NCI-H1694 (cell line): ENCODE data around the gene FLNB.
"Not testable (repeated sequence)": the region's sequence is repeated elsewhere in the genome, so short reads cannot be mapped to it uniquely, and the experiment has no call there.

Experiments
- DNase-seq: peaks from one replicate; lab custom pipeline; 2025; lab: John Stamatoyannopoulos, UW

Gene FLNB

DNA sequence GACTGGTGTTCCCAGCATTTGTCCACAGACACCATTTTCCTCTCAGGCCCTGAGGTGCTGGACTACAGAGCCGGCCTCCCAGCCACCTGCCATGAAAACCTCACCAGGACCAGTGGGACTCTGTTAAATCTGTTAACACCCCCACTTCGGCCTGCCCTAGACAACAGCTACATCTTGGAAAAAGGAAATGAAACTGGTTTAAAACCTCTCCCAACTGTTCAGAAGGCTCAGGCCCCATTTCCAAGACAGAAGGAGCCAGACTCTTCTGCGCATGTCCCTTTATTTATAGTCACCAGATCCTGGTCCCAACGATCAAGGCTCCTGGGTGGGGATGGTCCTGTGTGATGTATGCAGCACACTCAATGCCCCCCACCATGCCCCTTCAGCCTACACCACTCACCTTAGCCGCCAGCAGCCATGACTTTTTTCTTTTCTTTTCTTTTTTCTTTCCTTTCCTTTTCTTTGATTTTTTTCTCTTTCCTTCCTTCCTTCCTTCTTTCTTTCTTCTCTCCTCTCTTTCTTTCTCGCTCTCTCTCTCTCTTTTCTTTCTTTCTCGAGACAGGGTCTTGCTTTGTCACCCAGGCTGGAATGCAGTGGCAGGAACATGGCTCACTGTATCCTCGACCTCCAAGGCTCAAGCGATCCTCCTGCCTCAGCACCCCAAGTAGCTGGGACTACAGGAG, 25.5 kb upstream of the FLNB start:
- DNase-seq: no peak

GRCh38 chr3:57983734-57984518, 24.3 kb upstream of the FLNB start:
- no peak for DNase-seq

GRCh38 chr3:57985176-57985983, 22.8 kb upstream of the FLNB start:
- DNase-seq: no peak

DNA sequence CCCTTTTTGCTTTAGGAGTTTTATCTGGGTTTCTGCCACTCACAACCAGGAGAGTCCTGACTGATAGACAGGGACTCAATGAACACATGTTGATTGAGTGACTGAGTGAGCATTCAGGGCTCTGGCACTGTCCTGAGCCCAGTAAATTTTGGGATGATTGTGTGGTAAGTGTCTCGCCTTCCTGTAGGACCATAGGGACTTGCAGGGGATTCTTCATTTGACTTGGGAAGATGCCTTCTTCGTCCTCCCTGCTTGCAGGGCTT, 22.3 kb upstream of the FLNB start:
- no peak for DNase-seq

GRCh38 chr3:57986261-57986660, 22.0 kb upstream of the FLNB start:
- DNase-seq: no peak

DNA sequence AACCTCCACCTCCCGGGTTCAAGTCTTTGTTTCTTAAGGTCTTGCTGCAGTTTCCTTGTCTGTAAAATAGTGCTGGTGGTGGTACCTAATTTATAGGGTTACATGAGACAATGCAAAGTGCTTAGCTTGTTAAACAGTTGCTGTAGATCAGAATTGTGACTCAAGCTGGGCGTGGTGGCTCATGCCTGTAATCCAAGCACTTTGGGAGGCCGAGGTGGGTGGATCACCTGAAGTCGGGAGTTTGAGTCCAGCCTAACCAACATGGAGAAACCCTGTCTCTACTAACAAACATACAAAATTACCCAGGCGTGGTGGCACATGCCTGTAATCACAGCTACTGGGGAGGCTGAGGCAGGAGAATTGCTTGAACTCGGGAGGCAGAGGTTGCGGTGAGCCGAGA, 19.0 kb upstream of the FLNB start:
- DNase-seq: not testable (repeated sequence)

DNA sequence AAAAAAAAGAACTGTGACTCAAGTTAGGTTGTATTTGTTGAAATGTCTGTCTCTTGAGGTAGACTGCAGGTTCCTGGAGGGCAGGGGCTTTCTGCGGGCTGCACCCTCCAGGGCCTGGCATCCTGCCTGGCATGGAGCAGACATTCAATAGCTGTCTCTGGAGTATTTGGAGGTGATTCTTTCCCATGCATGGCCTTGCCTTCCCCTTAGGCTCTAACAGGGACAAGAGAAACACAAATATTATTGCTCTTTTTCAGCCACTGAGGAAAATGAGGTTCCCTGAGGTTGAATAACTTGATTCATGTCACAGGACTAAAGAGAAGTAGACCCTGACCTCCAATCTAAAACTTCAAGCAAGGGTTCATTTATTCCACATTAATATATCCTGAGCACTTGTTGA, 18.6 kb upstream of the FLNB start:
- DNase-seq: no peak

DNA sequence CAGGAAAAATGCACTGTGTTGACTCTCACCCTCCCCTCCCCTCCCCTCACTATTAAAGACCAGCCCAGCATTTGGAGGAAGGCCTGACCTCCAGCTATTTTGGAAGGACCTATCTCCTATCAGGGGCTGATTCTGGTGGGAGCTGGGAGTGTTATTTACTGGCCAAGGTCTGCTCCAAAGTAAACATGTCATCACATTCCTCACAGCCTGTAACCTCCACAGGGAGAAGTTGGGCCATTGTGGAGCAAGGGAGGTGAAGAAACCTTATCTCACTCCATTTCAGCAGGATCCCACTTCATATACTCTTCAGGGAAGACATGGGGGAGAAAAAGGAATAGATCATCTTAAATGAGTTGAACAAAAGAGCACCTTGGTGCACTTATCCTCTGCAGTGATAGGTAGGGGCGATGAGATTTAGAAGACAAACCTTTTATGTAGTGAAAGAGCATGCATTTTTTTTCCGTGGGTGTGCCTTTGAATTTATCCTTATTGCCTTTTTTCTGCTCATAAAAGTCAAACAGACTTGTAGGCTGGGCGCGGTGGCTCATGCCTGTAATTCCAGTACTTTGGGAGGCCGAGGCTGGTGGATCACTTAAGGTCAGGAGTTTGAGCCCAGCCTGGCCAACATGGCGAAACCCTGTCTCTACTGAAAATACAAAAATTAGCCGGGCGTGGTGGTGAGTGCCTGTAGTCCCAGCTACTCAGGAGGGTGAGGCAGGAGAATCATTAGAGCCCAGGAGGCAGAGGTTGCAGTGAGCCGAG, 15.6 kb upstream of the FLNB start:
- DNase-seq: no peak

DNA sequence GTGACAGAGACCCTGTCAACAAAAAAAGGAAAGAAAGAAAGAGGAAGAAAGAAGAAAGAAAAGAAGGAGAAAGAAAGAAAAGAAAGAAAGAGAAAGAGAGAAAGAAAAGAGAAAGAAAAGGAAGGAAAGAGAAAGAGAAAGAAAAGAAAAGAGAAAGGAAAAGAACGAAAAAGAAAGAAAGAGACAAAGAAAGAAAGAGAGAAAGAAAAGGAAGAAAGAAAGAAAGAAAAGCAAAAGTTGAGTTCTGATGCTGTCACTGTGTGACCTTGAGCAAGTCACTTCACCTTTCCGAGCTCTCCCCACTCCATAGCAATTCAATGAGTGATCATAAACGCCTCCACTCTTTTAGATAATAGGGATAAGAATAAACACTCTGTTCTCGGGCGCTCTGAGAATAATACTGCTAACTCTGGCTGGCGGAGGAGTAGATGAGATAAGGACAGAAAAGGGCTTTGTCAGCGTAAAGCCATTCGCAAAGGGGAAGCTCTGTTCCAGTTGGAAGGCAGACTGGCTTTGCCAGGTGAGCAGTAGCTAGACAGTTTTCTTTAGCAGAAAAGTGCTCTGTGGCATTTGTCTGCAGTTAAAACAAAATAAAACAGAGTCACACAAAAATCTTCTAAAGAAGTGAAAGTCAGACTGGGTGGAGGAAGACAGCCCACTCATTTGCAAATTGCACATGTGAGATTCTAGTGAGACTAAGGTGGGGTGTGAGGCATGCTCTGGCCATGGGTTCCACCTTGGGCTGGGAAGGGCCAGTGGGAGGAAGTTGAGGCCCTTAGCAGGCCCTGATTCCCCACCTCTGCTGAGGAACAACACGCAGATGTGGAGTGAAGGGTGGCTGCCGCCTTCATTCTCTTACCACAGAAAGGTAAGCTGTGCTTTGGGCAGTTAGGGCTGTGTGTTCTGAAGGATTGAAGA, 9.6 kb upstream of the FLNB start:
- DNase-seq: no peak

GRCh38 chr3:57999417-58000115, 8.7 kb upstream of the FLNB start:
- DNase-seq: no peak

DNA sequence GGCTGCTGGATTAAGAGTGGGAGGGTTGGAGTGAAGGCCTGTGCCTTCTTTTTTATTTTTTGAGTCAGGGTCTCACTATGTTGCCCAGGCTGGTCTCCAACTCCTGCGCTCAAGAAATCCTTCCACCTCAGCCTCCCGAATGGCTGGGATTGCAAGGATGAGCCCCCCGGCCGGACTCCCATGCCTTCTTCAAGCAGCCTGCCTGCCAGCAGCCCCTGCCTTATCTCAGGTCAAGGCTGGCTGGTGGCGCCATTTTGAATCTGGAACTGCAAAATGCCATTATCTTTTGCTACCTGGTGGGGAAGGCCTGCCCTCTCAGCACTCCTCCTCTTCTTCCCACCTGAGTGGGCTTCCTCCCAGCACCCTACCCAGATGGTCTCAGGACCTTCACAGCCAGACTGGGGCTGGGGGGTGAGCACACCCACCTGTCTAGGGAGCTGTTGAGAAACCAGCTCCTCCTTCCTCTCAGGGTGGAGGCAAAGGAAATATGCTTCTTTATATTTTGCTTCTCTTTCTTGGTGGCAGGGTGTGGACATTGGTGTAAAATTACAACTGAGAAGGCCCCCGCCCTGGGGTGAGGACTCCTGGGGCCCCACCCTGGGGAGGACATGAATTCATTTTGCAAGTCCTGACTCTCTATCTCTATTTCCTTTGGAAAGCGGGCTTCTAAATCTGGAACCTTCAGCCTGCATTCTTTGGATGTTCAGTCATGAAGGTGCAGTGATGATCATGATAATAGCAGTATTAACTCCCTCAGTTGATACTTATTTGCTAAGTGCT, 7.7 kb upstream of the FLNB start:
- no peak for DNase-seq

- DNase-seq: no peak
Observed at GRCh38 chr3:58001086-58001467, 7.1 kb upstream of the FLNB start.

DNA sequence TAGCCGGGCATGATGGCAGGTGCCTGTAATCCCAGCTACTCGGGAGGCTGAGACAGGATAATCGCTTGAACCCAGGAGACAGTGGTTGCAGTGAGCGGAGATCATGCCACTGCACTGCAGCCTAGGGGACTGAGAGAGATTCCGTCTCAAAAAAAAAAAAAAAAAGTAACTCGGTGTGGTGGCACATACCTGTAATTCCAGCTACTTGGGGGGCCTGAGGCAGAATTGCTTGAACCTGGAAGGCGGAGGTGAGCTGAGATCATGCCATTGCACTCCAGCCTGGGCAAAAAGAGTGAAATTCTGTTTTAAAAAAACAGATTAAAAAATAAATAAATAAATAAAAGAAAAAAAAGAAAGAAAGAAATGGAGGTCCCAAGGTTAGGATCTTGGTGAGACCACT, 6.2 kb upstream of the FLNB start:
- DNase-seq: no peak

DNA sequence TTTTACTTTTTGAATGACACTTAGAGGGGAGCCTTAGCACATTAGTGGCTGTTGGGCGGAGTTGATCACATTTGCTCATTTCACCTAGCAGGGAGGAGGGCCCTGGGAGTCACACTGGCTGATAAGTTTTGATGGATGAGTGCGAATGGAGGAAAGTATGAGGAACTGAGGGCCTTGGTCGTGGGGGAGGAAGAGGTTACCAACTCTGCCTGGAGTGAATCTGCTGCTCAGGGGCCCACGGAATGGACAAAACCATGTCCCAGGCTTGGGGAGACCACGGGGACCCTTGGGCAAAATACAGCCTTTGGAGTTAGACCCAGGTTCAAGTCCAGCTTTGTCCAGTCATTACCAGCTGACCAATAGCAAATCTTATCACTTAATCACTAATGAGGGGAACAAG, 5.1 kb upstream of the FLNB start:
- DNase-seq: no peak

DNA sequence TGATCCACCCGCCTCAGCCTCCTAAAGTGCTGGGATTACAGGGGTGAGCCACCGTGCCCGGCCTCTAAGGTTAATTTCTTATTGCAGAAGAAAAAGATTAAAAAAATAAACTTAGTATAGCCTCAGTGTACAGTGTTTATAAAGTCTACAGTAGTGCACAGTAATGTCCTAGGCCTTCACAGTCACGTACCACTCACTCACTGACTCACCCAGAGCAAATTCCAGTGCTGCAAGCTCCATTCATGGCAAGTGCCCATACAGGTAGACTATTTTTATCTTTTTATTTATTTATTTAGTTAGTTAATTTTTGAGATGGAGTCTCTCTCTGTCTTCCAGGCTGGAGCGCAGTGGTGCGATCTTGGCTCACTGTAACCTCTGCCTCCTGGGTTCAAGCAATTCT, 3.2 kb upstream of the FLNB start:
- no peak for DNase-seq

GRCh38 chr3:58005669-58006068, 2.6 kb upstream of the FLNB start:
- no peak for DNase-seq

GRCh38 chr3:58006661-58007060, 1.6 kb upstream of the FLNB start:
- DNase-seq: no peak

DNA sequence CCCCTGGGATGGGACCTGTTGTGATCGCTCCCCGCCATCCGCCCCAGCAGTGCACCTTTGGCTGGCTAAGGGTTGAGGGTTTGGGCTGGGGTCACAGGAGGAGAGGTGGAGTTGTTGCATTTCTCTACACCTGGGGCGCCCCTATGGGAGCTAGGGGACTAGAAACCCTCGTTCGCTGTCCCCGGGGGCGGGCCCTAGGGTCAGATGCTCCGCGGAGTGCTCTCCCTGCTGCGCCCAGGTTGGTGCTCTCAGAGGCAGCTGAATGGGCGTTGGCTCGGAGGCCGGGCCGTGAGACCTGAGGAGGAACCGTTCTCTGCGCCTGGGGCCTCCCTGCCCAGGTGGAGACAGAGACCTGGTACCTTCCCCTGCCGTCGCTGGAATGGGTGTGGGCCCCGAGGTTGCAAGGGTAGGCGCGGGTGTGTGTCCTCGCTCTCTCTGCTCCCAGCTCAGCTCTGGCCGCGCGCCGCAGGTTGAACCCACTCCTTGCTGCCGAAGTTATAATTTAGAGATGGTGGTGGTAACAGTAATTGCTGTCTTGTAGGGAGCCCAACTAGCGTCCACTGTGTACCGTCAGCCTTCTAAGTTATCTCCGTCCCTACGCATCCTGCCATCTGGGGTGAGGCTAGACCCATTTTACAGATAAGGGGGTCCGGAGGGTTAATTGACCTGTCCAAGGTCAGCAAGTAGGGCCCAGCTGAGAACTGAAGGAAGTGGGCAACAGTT, 965 bp downstream of the FLNB start:
- no peak for DNase-seq
